ENCODE measurements around the gene LRMDA.

The LRMDA gene

DNA sequence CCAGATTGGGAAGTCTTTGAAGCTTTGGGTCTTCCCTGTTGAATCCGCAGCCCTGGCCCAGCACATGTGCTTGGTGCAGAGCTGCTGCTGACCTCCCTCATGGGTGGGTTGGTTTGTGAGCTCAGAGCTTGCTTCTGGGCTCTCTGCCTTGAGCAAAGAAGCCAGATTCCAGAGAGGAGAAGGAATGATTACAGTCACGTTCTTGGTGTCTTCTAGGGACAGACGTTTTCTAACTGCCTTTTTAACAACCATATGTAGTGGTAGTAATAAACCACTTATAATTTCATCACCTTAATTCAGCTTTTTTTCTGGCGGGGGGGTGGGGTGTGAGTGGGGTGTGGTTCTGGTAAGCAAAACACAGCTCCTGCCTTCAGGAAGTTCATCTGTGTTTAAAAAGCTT lies 39.5 kb downstream of the LRMDA start:
- Histone ChIP-seq H3K27ac (no peak overlapping the region), H3K79me2 (ENCODE audit: insufficient read depth, low read depth) (no peaks in the 10 kb centered on the region), H3K27me3 (ENCODE audit: insufficient read depth, low read depth) (no peaks in the 10 kb centered on the region), H3K9ac (no peak overlapping the region), H3K4me1 (ENCODE audit: low read depth, poor library complexity, severe bottlenecking) (no peaks in the 10 kb centered on the region), H3K4me3 (IDR thresholded peaks at IDR 0.05; ENCODE audit: insufficient read depth, low read depth, low read length) (no peak overlapping the region), H2AFZ (ENCODE audit: low read depth) (no peak overlapping the region), H3K36me3 (ENCODE audit: insufficient read depth) (no peaks in the 10 kb centered on the region), H4K20me1 (ENCODE audit: insufficient read depth) (no peaks in the 10 kb centered on the region), H3K4me2 (no peak overlapping the region)
- TF ChIP-seq, protein P1, sequence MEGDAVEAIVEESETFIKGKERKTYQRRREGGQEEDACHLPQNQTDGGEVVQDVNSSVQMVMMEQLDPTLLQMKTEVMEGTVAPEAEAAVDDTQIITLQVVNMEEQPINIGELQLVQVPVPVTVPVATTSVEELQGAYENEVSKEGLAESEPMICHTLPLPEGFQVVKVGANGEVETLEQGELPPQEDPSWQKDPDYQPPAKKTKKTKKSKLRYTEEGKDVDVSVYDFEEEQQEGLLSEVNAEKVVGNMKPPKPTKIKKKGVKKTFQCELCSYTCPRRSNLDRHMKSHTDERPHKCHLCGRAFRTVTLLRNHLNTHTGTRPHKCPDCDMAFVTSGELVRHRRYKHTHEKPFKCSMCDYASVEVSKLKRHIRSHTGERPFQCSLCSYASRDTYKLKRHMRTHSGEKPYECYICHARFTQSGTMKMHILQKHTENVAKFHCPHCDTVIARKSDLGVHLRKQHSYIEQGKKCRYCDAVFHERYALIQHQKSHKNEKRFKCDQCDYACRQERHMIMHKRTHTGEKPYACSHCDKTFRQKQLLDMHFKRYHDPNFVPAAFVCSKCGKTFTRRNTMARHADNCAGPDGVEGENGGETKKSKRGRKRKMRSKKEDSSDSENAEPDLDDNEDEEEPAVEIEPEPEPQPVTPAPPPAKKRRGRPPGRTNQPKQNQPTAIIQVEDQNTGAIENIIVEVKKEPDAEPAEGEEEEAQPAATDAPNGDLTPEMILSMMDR (conservative IDR thresholded peaks at IDR 0.05; ENCODE audit: low read depth, low read length), result no peak

DNA sequence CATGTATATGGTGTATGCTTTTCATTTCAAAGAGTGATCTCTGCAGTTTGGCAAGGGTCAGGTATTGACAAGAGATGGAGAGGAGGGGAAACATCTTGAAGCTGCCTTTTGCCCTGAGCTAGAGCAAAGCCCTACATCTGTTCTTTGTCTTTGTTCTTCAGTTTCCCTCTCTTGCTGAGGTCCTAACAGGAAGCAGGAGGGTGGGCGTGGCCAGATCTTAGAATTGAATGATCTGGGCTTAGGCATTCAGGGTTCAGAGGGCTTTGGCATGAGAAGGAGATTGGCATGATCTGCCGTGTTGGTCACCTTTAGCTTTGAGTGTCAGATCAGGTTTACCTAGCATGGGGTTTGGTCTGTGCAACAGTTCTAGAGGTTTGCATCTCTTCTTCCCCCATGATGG lies 41.3 kb downstream of the LRMDA start:
- TF ChIP-seq, protein P1 (conservative IDR thresholded peaks at IDR 0.05; ENCODE audit: low read depth, low read length), result no peak

DNA sequence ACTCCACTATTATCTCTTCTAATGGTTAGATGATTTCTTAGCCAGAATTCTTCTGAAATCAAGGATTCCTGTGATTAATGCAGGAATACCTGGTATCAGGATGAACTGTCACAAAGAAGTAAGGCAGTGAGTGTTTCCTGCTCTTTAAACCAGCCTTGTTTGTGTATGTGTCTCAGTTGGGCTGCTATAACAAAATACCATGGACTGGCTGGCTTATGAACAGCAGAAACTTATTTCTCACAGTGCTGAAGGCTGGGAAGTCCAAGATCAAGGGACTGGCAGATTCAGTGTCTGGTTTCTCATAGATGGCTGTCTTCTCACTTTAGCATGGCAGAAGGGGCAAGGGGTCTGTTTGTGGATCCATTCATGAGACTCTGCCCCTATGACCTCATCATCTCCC lies 42.7 kb downstream of the LRMDA start:
- H4K20me1 ChIP-seq (ENCODE audit: insufficient read depth), result no peaks in the 10 kb centered on the region
- H3K27me3 ChIP-seq (ENCODE audit: insufficient read depth, low read depth), result no peaks in the 10 kb centered on the region

More for the DNA sequence above, 41.3 kb downstream of the LRMDA start:
- Histone ChIP-seq H3K27me3 (ENCODE audit: insufficient read depth, low read depth) (no peaks in the 10 kb centered on the region), H4K20me1 (ENCODE audit: insufficient read depth) (no peaks in the 10 kb centered on the region), H3K9ac (no peak overlapping the region), H2AFZ (ENCODE audit: low read depth) (no peak overlapping the region), H3K36me3 (ENCODE audit: insufficient read depth) (no peaks in the 10 kb centered on the region), H3K4me2 (no peak overlapping the region), H3K79me2 (ENCODE audit: insufficient read depth, low read depth) (no peaks in the 10 kb centered on the region), H3K4me1 (ENCODE audit: low read depth, poor library complexity, severe bottlenecking) (no peaks in the 10 kb centered on the region), H3K27ac (no peak overlapping the region), H3K4me3 (IDR thresholded peaks at IDR 0.05; ENCODE audit: insufficient read depth, low read depth, low read length) (no peak overlapping the region)

DNA sequence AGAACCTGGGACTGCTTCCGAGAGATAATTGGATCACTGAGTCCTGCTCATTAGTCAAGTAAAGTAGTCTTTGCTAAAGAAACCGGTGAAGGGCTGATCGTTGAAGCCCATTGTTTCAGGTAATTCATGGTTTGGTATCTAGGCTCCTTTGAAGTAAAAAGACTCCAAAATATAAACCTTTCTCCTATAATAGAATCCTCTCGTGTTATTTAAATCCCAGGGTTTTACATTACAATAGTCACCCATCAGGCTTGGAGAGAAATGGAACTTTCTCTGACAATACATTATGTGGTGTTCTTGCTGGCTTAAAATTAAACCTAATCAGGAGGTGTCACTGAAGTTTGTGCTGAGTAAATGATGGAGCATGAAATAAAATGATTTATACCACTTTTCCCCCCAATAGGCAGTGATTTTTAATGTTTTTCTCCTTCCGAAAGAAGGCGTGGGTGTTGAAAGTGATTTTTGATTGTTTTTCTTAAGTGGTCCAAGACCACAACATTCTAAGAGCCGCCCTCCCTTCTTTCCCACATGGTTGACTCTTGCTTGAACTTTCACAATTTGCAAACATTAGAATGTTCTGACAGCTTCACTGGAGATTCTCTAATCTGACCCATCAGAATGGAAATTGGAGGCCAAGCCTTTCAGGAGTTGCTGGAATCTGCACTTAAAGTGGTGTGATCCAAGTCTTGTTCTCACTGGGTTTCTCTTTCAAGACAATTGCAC lies 44.2 kb downstream of the LRMDA start:
- TF ChIP-seq, protein P1 (conservative IDR thresholded peaks at IDR 0.05; ENCODE audit: low read depth, low read length), result no peak
- Histone ChIP-seq H3K27ac (no peak overlapping the region), H4K20me1 (ENCODE audit: insufficient read depth) (no peaks in the 10 kb centered on the region), H3K79me2 (ENCODE audit: insufficient read depth, low read depth) (no peaks in the 10 kb centered on the region), H3K27me3 (ENCODE audit: insufficient read depth, low read depth) (no peaks in the 10 kb centered on the region), H3K4me3 (IDR thresholded peaks at IDR 0.05; ENCODE audit: insufficient read depth, low read depth, low read length) (no peak overlapping the region), H2AFZ (ENCODE audit: low read depth) (no peak overlapping the region), H3K4me1 (ENCODE audit: low read depth, poor library complexity, severe bottlenecking) (no peaks in the 10 kb centered on the region), H3K36me3 (ENCODE audit: insufficient read depth) (no peaks in the 10 kb centered on the region), H3K9ac (no peak overlapping the region), H3K4me2 (no peak overlapping the region)

More for the DNA sequence above, 42.7 kb downstream of the LRMDA start:
- Histone ChIP-seq H3K4me3 (IDR thresholded peaks at IDR 0.05; ENCODE audit: insufficient read depth, low read depth, low read length) (no peak overlapping the region), H3K9ac (no peak overlapping the region), H2AFZ (ENCODE audit: low read depth) (no peak overlapping the region), H3K4me1 (ENCODE audit: low read depth, poor library complexity, severe bottlenecking) (no peaks in the 10 kb centered on the region), H3K4me2 (no peak overlapping the region), H3K36me3 (ENCODE audit: insufficient read depth) (no peaks in the 10 kb centered on the region), H3K79me2 (ENCODE audit: insufficient read depth, low read depth) (no peaks in the 10 kb centered on the region), H3K27ac (no peak overlapping the region)
- TF ChIP-seq, protein P1 (conservative IDR thresholded peaks at IDR 0.05; ENCODE audit: low read depth, low read length), result no peak
